NCI-H510A treated with DMSO at 0.1 percent for 48 hours (cell line): Measurements from ENCODE around the gene SLC2A8.

Experiments used
- DNase-seq: peaks from one replicate; lab custom pipeline; 2025; lab: John Stamatoyannopoulos, UW

The SLC2A8 gene

GRCh38 chr9:127457191-127457878 is 60.4 kb downstream of the SLC2A8 start:
- DNase-seq, result no peak
